GM21576 (cell line): Measurements from ENCODE around the gene MAPK1.
A peak's percentile ranks its signal among the peaks of the same experiment; 100 is the strongest.
"Not testable (repeated sequence)": the region's sequence is repeated elsewhere in the genome, so short reads cannot be mapped to it uniquely, and the experiment has no call there.

ENCODE experiments used
- ATAC-seq: cut with Tn5 transposase; IDR thresholded peaks from one replicate; pipeline ENCODE4 v1.9.1; 2021; ENCODE audit warnings: mild to moderate bottlenecking, moderate library complexity; ENCODE audit not compliant: unreplicated experiment

The MAPK1 gene

GRCh38 chr22:21867528-21868266 lies at the start of gene MAPK1:
MAPK1 (minus strand) TSS chr22:21867645; CDS start chr22:21867440, 205 bp downstream.
- peak; percentile 79 for ATAC-seq

- ATAC-seq = no peak
Observed at GRCh38 chr22:21916309-21916918, 49.0 kb upstream of the MAPK1 start.

- no peak for ATAC-seq
Observed at GRCh38 chr22:21915624-21916308, 48.3 kb upstream of the MAPK1 start.

- not testable (repeated sequence) for ATAC-seq
Observed at GRCh38 chr22:21914033-21914642, 46.7 kb upstream of the MAPK1 start.

DNA sequence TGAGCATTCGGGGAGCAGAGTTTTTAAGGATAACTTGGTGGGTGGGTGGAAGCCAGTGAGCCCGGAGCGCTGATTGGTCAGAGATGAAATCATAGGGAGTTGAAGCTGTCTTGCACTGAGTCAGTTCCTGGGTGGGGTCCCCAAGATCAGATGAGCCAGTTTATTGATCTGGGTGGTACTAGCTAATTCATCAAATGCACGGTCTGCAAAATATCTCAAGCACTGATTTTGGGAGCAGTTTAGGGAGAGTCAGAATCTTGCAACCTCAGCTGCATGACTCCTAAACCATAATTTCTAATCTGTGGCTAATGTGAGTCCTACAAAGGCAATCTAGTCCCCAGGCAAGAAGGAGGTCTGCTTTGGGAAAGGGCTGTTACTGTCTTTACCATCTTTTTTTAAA lies 42.9 kb upstream of the MAPK1 start:
- ATAC-seq = not testable (repeated sequence)

GRCh38 chr22:21909871-21910270 lies 42.4 kb upstream of the MAPK1 start:
- no peak for ATAC-seq

GRCh38 chr22:21907638-21908522 lies 40.4 kb upstream of the MAPK1 start:
- ATAC-seq = no peak

- ATAC-seq = not testable (repeated sequence)
Observed at GRCh38 chr22:21905234-21905633, 37.8 kb upstream of the MAPK1 start.

DNA sequence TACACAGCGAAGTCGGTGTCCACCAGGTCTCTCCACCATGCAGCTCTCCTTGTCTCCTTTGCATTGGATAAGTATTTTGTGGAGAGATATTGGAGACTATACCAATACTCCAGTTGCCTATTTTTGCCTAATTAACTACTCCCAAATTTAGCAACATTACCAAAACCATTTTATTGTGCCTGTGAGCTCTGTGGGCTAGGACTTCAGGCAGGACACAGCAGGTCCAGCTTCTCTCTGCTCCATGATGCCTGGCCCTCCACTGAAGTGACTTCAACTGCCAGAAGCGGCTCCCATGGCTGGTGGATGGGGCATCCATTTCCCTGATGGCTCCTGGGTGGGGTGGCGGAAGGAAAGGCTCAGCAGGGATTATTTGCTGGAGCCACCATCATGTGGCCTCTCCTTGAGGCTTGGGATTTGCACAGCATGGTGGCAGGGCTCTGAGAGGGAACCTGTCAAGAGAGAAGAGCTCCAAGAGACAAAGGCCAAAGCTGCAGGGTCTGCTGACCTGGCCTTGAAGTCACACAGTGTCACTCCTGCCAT lies 36.9 kb upstream of the MAPK1 start:
- ATAC-seq = no peak

- no peak for ATAC-seq
Observed at GRCh38 chr22:21903283-21903682, 35.8 kb upstream of the MAPK1 start.

- ATAC-seq = no peak
Observed at GRCh38 chr22:21902296-21903087, 35.0 kb upstream of the MAPK1 start.

GRCh38 chr22:21898354-21898896 lies 31.0 kb upstream of the MAPK1 start:
- ATAC-seq = no peak

GRCh38 chr22:21896951-21897513 lies 29.6 kb upstream of the MAPK1 start:
- no peak for ATAC-seq

- not testable (repeated sequence) for ATAC-seq
Observed at GRCh38 chr22:21896275-21896674, 28.8 kb upstream of the MAPK1 start.

GRCh38 chr22:21894799-21895198 lies 27.4 kb upstream of the MAPK1 start:
- no peak for ATAC-seq

DNA sequence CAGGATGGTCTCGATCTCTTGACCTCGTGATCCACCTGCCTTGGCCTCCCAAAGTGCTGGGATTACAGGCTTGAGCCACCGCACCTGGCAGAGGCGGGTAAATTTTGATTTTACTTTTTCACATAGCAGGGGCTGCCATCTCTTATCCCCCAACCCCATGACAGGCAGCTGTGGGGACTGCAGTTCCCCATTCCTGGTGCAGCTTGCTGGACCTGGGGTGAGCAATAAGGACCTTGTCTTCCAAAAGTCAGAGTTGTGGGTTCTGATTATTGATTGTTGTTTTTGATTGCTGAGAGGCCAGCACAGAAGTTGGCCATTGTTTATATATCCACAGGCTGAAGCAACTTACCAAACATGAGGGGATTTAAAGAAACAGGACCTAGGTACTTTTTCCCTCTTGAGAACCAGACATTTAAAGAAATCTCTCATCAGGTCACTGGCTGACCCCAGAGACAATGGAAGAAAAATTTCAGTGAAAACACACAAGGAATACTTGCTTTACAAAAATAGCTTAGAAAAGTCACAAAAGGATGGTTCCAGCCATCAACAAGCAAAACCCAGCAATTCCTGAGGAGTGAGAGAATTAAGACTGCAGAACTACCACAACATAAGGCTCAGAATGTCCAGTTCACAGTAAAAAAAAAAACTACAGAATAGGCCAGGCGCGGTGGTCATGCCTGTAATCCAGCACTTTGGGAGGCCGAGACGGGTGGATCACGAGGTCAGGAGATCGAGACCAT lies 22.0 kb upstream of the MAPK1 start:
- ATAC-seq = no peak

DNA sequence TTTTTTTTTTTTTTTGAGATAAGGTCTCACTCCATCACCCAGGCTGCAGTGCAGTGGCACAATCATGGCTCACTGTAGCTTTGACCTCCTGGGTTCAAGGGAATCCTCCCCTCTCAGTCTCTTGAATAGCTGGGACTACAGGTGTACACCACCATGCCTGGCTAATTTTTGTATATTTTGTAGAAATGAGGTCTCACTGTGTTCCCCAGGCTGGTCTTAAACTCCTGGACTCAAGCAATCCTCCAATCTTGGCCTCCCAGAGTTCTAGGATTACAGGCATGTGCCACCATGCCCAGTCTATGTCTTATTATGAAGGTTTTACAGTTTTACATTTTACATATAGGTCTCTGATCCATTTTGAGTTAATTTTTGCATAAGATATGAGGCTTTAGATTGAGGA lies 20.4 kb upstream of the MAPK1 start:
- no peak for ATAC-seq

GRCh38 chr22:21883930-21884329 lies 16.5 kb upstream of the MAPK1 start:
- not testable (repeated sequence) for ATAC-seq
